Lower lobe of right lung (tissue), 2 donors: Measurements from ENCODE around the gene RGS18. TPM values are rescaled to one million over a fixed set of nuclear protein-coding genes. Genes with fewer than 3 reads are reported as not detected.

ENCODE experiments used
- ATAC-seq, 2 donors: fragments of 200-7000 bp; cut with Tn5 transposase; one replicate each; pipeline ENCODE4 v1.9.1; 2020 to 2022; ENCODE audit warnings: mild to moderate bottlenecking in 2 of 2, moderate library complexity in 2 of 2
- DNase-seq: peaks from one replicate; pipeline ENCODE4 v3.0.0-alpha.2; 2020
- H3K27ac ChIP-seq: fragments of 200-600 bp; one replicate; pipeline ENCODE4 v1.8.0; 2022
- H3K27me3 ChIP-seq: fragments of 200-600 bp; one replicate; pipeline ENCODE4 v1.8.0; 2022; ENCODE audit warnings: low read depth
- H3K36me3 ChIP-seq: fragments of 200-600 bp; one replicate; pipeline ENCODE4 v1.8.0; 2022; ENCODE audit warnings: mild to moderate bottlenecking
- H3K4me1 ChIP-seq: fragments of 200-600 bp; one replicate; pipeline ENCODE4 v1.8.0; 2022
- H3K4me3 ChIP-seq: fragments of 200-600 bp; one replicate; pipeline ENCODE4 v1.8.0; 2022; ENCODE audit warnings: mild to moderate bottlenecking
- H3K9me3 ChIP-seq: fragments of 200-600 bp; one replicate; pipeline ENCODE4 v1.8.0; 2022
- intact Hi-C: fragments of 100-400 bp; cut with DNase I; formaldehyde crosslinking; loops from one replicate; pipeline ENCODE4 v1.11.0; 2022
- total RNA-seq: library from RNA; stranded (reverse); fragmentation: NEBNext Ultra II Directional; extraction: Animal tissue kit (Norgen Biotek cat#: 25700); gene quantifications from one replicate; pipeline ENCODE4 v1.2.1, GENCODE V29; 2021
- TF ChIP-seq, protein P1 (sequence below): fragments of 200-600 bp; IDR thresholded peaks from one replicate; pipeline ENCODE4 v1.8.0; 2022; ENCODE audit warnings: antibody characterized with exemption, mild to moderate bottlenecking
- donor health status: DM: no; HTN: yes; CAD: no; lungs with severe emphysema.

Gene RGS18
- total RNA-seq, 1 donor from 2014 or later, result 13.0 TPM

- ATAC-seq (no peak), DNase-seq (no peak)
- H3K4me3 ChIP-seq, result no peak overlapping the region
- TF ChIP-seq, protein P1, sequence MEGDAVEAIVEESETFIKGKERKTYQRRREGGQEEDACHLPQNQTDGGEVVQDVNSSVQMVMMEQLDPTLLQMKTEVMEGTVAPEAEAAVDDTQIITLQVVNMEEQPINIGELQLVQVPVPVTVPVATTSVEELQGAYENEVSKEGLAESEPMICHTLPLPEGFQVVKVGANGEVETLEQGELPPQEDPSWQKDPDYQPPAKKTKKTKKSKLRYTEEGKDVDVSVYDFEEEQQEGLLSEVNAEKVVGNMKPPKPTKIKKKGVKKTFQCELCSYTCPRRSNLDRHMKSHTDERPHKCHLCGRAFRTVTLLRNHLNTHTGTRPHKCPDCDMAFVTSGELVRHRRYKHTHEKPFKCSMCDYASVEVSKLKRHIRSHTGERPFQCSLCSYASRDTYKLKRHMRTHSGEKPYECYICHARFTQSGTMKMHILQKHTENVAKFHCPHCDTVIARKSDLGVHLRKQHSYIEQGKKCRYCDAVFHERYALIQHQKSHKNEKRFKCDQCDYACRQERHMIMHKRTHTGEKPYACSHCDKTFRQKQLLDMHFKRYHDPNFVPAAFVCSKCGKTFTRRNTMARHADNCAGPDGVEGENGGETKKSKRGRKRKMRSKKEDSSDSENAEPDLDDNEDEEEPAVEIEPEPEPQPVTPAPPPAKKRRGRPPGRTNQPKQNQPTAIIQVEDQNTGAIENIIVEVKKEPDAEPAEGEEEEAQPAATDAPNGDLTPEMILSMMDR, result no peak
- peaks cover 6% of the 10 kb centered on the region for H3K4me1 ChIP-seq
- intact Hi-C loops, result no loop called here
- H3K9me3 ChIP-seq, result no peaks in the 10 kb centered on the region
- H3K27me3 ChIP-seq, result no peaks in the 10 kb centered on the region
- no peak overlapping the region for H3K27ac ChIP-seq
- H3K36me3 ChIP-seq, result no peaks in the 10 kb centered on the region
These were observed 12.9 kb downstream of the RGS18 start for GRCh38 chr1:192171123-192171522.

DNA sequence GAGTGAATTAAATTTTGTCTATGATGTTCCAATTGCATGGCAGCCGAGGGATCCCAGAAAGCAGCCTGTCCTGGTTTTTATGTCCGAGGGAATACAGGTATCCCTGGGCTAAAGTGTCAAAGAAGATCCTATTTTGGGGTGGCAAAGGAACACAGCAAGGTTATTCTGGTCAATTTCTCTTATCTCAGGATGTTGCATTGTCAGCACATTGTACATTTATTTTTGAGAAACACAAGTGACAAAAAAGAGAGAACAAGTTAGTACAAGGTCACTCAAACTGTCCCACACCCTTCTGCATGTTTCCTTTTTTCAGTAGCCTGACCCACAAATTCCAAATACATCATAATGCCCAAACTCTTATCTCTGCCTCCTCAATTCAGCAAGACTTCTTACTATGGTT, 17.7 kb downstream of the RGS18 start:
- TF ChIP-seq, protein P1, result no peak
- intact Hi-C loops, result no loop called here
- no peaks in the 10 kb centered on the region for H3K9me3 ChIP-seq

GRCh38 chr1:192183788-192184187, 25.5 kb downstream of the RGS18 start:
- no peaks in the 10 kb centered on the region for H3K9me3 ChIP-seq
- H3K4me1 ChIP-seq, result no peaks in the 10 kb centered on the region
- H3K27ac ChIP-seq, result no peak overlapping the region
- H3K36me3 ChIP-seq, result no peaks in the 10 kb centered on the region
- ATAC-seq (no peak), DNase-seq (no peak)
- H3K4me3 ChIP-seq, result no peak overlapping the region
- TF ChIP-seq, protein P1, result no peak
- H3K27me3 ChIP-seq, result no peaks in the 10 kb centered on the region
- intact Hi-C loops, result no loop called here

More for the DNA sequence above, 17.7 kb downstream of the RGS18 start:
- DNase-seq (no peak), ATAC-seq (no peak)
- H3K4me1 ChIP-seq, result no peaks in the 10 kb centered on the region
- H3K4me3 ChIP-seq, result no peak overlapping the region
- no peak overlapping the region for H3K27ac ChIP-seq
- no peaks in the 10 kb centered on the region for H3K27me3 ChIP-seq
- H3K36me3 ChIP-seq, result no peaks in the 10 kb centered on the region

DNA sequence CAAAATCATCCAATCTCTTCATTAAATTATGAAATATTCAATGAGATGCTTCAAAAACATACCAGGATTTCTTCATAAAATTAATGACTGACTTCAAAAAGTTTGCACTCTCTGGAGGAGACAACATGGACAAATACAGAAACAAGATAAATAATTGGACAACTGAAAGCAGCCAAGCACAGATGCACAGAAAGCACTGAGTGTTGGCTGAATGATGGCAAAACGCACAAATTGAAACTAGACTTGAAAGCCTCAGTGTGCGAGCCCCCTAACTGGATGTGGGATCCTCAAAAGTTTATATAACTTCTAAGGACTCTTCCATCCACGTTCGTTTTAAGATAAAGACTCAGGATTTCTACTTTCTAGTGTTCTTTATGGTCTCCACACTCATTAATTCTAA, 27.9 kb downstream of the RGS18 start:
- TF ChIP-seq, protein P1, result no peak
- no peak overlapping the region for H3K4me3 ChIP-seq
- intact Hi-C loops, result no loop called here
- no peaks in the 10 kb centered on the region for H3K9me3 ChIP-seq
- no peaks in the 10 kb centered on the region for H3K27me3 ChIP-seq
- no peak for ATAC-seq
- H3K36me3 ChIP-seq, result no peaks in the 10 kb centered on the region
- no peaks in the 10 kb centered on the region for H3K4me1 ChIP-seq
- DNase-seq, result no peak
- no peak overlapping the region for H3K27ac ChIP-seq

DNA sequence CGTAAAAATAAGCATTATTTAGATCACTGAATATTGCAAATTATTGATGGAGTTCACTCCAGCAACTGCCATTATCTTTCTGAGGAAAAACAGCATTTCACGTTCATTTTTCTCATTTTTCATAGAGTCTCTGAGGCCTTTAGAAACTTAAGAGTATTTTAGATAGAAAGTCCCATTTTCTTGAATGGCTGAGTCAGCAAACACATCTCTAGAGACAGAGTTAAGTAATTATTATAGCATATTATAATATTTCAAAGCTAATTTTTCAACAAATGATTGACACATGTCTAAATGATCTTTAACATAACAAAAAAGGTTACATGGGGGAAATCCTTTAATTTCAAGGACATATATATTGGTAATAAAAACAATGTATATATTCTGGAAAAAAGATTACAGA, 31.8 kb downstream of the RGS18 start:
- DNase-seq (no peak), ATAC-seq (no peak)
- intact Hi-C loops, result no loop called here
- Histone ChIP-seq H3K36me3 (no peaks in the 10 kb centered on the region), H3K27me3 (no peaks in the 10 kb centered on the region), H3K9me3 (no peaks in the 10 kb centered on the region), H3K4me1 (no peaks in the 10 kb centered on the region), H3K27ac (no peak overlapping the region), H3K4me3 (no peak overlapping the region)
- TF ChIP-seq, protein P1, result no peak

- ATAC-seq, result no peak
- Histone ChIP-seq H3K4me1 (no peaks in the 10 kb centered on the region), H3K4me3 (no peak overlapping the region), H3K9me3 (no peaks in the 10 kb centered on the region), H3K27ac (no peak overlapping the region), H3K27me3 (no peaks in the 10 kb centered on the region), H3K36me3 (no peaks in the 10 kb centered on the region)
- intact Hi-C loops, result no loop called here
- no peak for DNase-seq
- TF ChIP-seq, protein P1, result no peak
These were observed 43.0 kb downstream of the RGS18 start for GRCh38 chr1:192201303-192201702.
